ENCODE measurements around the gene BRD2.

GRCh38 chr6:32941214-32941768 is 27.1 kb upstream of the BRD2 start:
- TF ChIP-seq, protein P1, sequence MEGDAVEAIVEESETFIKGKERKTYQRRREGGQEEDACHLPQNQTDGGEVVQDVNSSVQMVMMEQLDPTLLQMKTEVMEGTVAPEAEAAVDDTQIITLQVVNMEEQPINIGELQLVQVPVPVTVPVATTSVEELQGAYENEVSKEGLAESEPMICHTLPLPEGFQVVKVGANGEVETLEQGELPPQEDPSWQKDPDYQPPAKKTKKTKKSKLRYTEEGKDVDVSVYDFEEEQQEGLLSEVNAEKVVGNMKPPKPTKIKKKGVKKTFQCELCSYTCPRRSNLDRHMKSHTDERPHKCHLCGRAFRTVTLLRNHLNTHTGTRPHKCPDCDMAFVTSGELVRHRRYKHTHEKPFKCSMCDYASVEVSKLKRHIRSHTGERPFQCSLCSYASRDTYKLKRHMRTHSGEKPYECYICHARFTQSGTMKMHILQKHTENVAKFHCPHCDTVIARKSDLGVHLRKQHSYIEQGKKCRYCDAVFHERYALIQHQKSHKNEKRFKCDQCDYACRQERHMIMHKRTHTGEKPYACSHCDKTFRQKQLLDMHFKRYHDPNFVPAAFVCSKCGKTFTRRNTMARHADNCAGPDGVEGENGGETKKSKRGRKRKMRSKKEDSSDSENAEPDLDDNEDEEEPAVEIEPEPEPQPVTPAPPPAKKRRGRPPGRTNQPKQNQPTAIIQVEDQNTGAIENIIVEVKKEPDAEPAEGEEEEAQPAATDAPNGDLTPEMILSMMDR (conservative IDR thresholded peaks at IDR 0.05; ENCODE audit: low read depth, low read length): no peak
- TF ChIP-seq EZH2phosphoT487 (IDR thresholded peaks at IDR 0.05; ENCODE audit: borderline replicate concordance, low read length): no peak
